ENCODE measurements around the gene ARHGEF40. TPM values are rescaled to one million over a fixed set of nuclear protein-coding genes. Genes with fewer than 3 reads are reported as not detected.

ARHGEF40 gene
- total RNA-seq, 1 donor from 2014 or later: not detected

GRCh38 chr14:21058903-21059302, 11.2 kb upstream of the ARHGEF40 start:
- intact Hi-C loops (cut with micrococcal nuclease): no loop called here

GRCh38 chr14:21059842-21060613, 10.1 kb upstream of the ARHGEF40 start:
- intact Hi-C loops (cut with micrococcal nuclease): no loop called here

- intact Hi-C loops (cut with micrococcal nuclease): no loop called here
Observed at GRCh38 chr14:21060614-21061346, 9.3 kb upstream of the ARHGEF40 start.

GRCh38 chr14:21061347-21061668, 8.8 kb upstream of the ARHGEF40 start:
- intact Hi-C loops (cut with micrococcal nuclease): no loop called here

- intact Hi-C loops (cut with micrococcal nuclease): no loop called here
Observed at GRCh38 chr14:21063479-21063878, 6.6 kb upstream of the ARHGEF40 start.

GRCh38 chr14:21066882-21067502, 3.1 kb upstream of the ARHGEF40 start:
- intact Hi-C loops (cut with micrococcal nuclease): no loop called here

- intact Hi-C loops (cut with micrococcal nuclease): loop anchor here (1.0 kb wide), 1 partner anchor 36 kb away; no protein-coding TSS in a partner anchor
Observed at GRCh38 chr14:21068521-21069387, 1.4 kb upstream of the ARHGEF40 start.

- intact Hi-C loops (cut with micrococcal nuclease): no loop called here
Observed at GRCh38 chr14:21069388-21070082, 569 bp upstream of the ARHGEF40 start.

- intact Hi-C loops (cut with micrococcal nuclease): loop anchor here (1.0 kb wide), 1 partner anchor 22 kb away; no protein-coding TSS in a partner anchor
Observed at GRCh38 chr14:21070610-21071224, 613 bp downstream of the ARHGEF40 start.

GRCh38 chr14:21071225-21072030, 1.3 kb downstream of the ARHGEF40 start:
- intact Hi-C loops (cut with micrococcal nuclease): loop anchor here (1.0 kb wide), 1 partner anchor 21 kb away; no protein-coding TSS in a partner anchor

- intact Hi-C loops (cut with micrococcal nuclease): no loop called here
Observed at GRCh38 chr14:21072031-21072473, 1.9 kb downstream of the ARHGEF40 start.

- intact Hi-C loops (cut with micrococcal nuclease): no loop called here
Observed at GRCh38 chr14:21072781-21073339, 2.8 kb downstream of the ARHGEF40 start.

- intact Hi-C loops (cut with micrococcal nuclease): no loop called here
Observed at GRCh38 chr14:21073921-21074320, 3.8 kb downstream of the ARHGEF40 start.

GRCh38 chr14:21074398-21075272, 4.5 kb downstream of the ARHGEF40 start:
- intact Hi-C loops (cut with micrococcal nuclease): no loop called here

- intact Hi-C loops (cut with micrococcal nuclease): no loop called here
Observed at GRCh38 chr14:21075719-21076437, 5.8 kb downstream of the ARHGEF40 start.

- intact Hi-C loops (cut with micrococcal nuclease): no loop called here
Observed at GRCh38 chr14:21077672-21078071, 7.6 kb downstream of the ARHGEF40 start.

GRCh38 chr14:21078287-21078686, 8.2 kb downstream of the ARHGEF40 start:
- intact Hi-C loops (cut with micrococcal nuclease): no loop called here
